H1 (cell line): ENCODE results near the gene NEB. TPM values are rescaled to one million over a fixed set of nuclear protein-coding genes. Genes with fewer than 3 reads are reported as not detected.

Source experiments
- BACH1 ChIP-seq: IDR thresholded peaks from 2 replicates; pipeline ENCODE4 v1.6.1; 2012; ENCODE audit warnings: low read length, improper control_type of control experiment
- BRCA1 ChIP-seq: IDR thresholded peaks from 2 replicates; pipeline ENCODE4 v1.6.1; 2012; ENCODE audit warnings: low read depth, low read length, improper control_type of control experiment
- JUN ChIP-seq: IDR thresholded peaks from 2 replicates; pipeline ENCODE4 v1.6.1; 2011; ENCODE audit warnings: low read depth, mild to moderate bottlenecking, improper control_type of control experiment, low read length
- POLR2A ChIP-seq, 2 experiments: IDR thresholded peaks; 1 replicate in 1 of 2; 2 replicates in 1 of 2; pipeline ENCODE4 v1.6.1; 2011; ENCODE audit warnings: low read depth in 2 of 2, low read length in 2 of 2, mild to moderate bottlenecking in 2 of 2; ENCODE audit errors: control extremely low read depth in 1 of 2
- RNF2 ChIP-seq: fragments of 200-900, 300-1000 bp; sonication (generic); IDR thresholded peaks from 2 replicates; pipeline ENCODE4 v1.7.1; 2016; ENCODE audit warnings: borderline replicate concordance, low read depth, mild to moderate bottlenecking, antibody characterized with exemption, low read length; ENCODE audit not compliant: poor library complexity, severe bottlenecking; ENCODE audit errors: missing control alignments
- YY1 ChIP-seq: IDR thresholded peaks from 2 replicates; pipeline ENCODE4 v1.6.1; 2011; ENCODE audit warnings: low read depth, mild to moderate bottlenecking, low read length
- polyA plus RNA-seq, 7 experiments: library from polyadenylated mRNA; depleted of rRNA in 3 of 7; stranded (reverse) in 5 of 7; unstranded in 2 of 7; fragments of >200 nt in 5 of 7; fragments of 200-250 nt in 2 of 7; gene quantifications; 1 replicate in 5 of 7; 2 replicates in 1 of 7; 4 replicates in 1 of 7; pipeline versions ENCODE4 v1.2.1 to v1.2.3, GENCODE V29; 2011 to 2013; ENCODE audit warnings: missing spikeins in 2 of 7, mixed read lengths in 2 of 7
- total RNA-seq: library from RNA; stranded (reverse); fragmentation: NEBNext Ultra II Directional; extraction: Animal tissue kit (Norgen Biotek cat#: 25700); gene quantifications from 2 replicates; pipeline ENCODE4 v1.2.1, GENCODE V29; 2021
- TF ChIP-seq, protein P1 (sequence below): IDR thresholded peaks from 2 replicates; pipeline ENCODE4 v1.6.1; 2011; ENCODE audit warnings: low read depth, mild to moderate bottlenecking, low read length; ENCODE audit not compliant: insufficient read depth

The NEB gene
- total and polyA plus RNA-seq, 2 of the 8 experiments (the other 6 are each of a cell fraction or from before 2014, with no cell fraction given): 1.4 to 2.5 TPM

DNA sequence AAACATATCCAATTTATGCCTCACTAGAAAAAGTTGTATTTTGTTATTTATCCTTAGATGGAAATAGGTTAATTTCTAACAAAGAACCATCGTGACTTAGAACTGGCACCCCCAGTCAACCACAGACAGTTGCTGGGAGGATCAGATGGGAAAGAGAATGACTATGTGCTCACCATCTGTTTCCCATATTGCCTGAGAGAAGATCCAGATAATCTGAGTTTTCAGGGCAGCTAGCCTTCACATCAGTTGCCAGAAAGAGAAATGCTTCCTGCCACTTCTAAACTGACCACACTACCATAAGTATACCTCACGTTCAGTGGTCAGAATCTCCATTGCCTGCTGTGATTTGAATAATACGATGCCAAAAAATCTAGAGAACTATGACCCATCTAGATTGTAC is 28.4 kb upstream of the NEB start (continued):
- TF ChIP-seq BACH1 (no peak), JUN (no peak), YY1 (no peak), RNF2 (no peak), BRCA1 (no peak), POLR2A (IDR thresholded peaks at IDR 0.05; ENCODE audit: control extremely low read depth in 1 of 2, low read depth in 2 of 2, low read length in 2 of 2) (no peak)
- TF ChIP-seq, protein P1, sequence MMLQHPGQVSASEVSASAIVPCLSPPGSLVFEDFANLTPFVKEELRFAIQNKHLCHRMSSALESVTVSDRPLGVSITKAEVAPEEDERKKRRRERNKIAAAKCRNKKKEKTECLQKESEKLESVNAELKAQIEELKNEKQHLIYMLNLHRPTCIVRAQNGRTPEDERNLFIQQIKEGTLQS: no peak
